A549 (cell line): Measurements from ENCODE around the gene PECR. TPM values are rescaled to one million over a fixed set of nuclear protein-coding genes. Genes with fewer than 3 reads are reported as not detected.

ENCODE experiments used
- ATAC-seq, 2 experiments: fragments of 200-7000 bp in 1 of 2; fragments of >200 bp in 1 of 2; cut with Nextera tagmentation in 1 of 2; cut with Tn5 transposase in 1 of 2; 3 replicates each; pipeline versions ENCODE4 v1.8.0 to v1.9.1; 2018 to 2020; ENCODE audit warnings: mild to moderate bottlenecking in 1 of 2, moderate library complexity in 1 of 2
- CTCF ChIA-PET: fragments of 300-600 bp; sonication (Branson Sonifier 250); formaldehyde crosslinking; extraction: SDS; loops from one replicate; lab custom pipeline; 2021; ENCODE audit warnings: antibody characterized with exemption, inconsistent platforms; lab: Yijun Ruan, JAX
- POLR2A ChIA-PET: fragments of 350-600 bp; formaldehyde crosslinking; extraction: SDS; loops from one replicate; lab custom pipeline; 2021; ENCODE audit warnings: antibody characterized with exemption, inconsistent platforms; lab: Yijun Ruan, JAX
- DNase-seq, 2 experiments: peaks; one replicate each; pipeline versions ENCODE4 v3.0.0 to v3.0.0-alpha.2; 2011 to 2016; ENCODE audit warnings: low read depth in 1 of 2, low spot score in 1 of 2
- FAIRE-seq: peaks from 2 replicates; lab custom pipeline; 2011; peaks lifted over from hg19 to GRCh38; lab: Jason Lieb, UNC
- H3K27ac ChIP-seq, 2 experiments: fragments of >200 bp; sonication (Bioruptor Twin); formaldehyde crosslinking; 3 replicates each; pipeline ENCODE4 v1.5.1; 2016 to 2017
- H3K4me1 ChIP-seq: fragments of >200 bp; sonication (Bioruptor Twin); formaldehyde crosslinking; 3 replicates; pipeline ENCODE4 v1.6.1; 2016
- H3K4me2 ChIP-seq: fragments of >200 bp; sonication (Bioruptor Twin); formaldehyde crosslinking; 3 replicates; pipeline ENCODE4 v1.6.1; 2016
- H3K4me3 ChIP-seq: fragments of >200 bp; sonication (Bioruptor Twin); formaldehyde crosslinking; 3 replicates; pipeline ENCODE4 v1.5.1; 2016
- H3K9me3 ChIP-seq: fragments of >200 bp; sonication (Bioruptor Twin); formaldehyde crosslinking; 3 replicates; pipeline ENCODE4 v1.6.1; 2016
- CEBPB ChIP-seq, 2 experiments: fragments of >200 bp in 1 of 2; sonication (Bioruptor Twin) in 1 of 2; formaldehyde crosslinking in 1 of 2; IDR thresholded peaks; 2 replicates each; pipeline ENCODE4 v1.6.1; 2012 to 2016
- CHD4 ChIP-seq: fragments of 200-600 bp; sonication (generic); IDR thresholded peaks from 2 replicates; pipeline ENCODE4 v1.6.1; 2016; ENCODE audit warnings: antibody characterized with exemption, mild to moderate bottlenecking, borderline replicate concordance
- ESRRA ChIP-seq: fragments of 150-350 bp; IDR thresholded peaks from 2 replicates; pipeline ENCODE4 v1.6.1; 2014; ENCODE audit warnings: mild to moderate bottlenecking, low read length, borderline replicate concordance
- GATA3 ChIP-seq: IDR thresholded peaks from 2 replicates; pipeline ENCODE4 v1.6.1; 2012; ENCODE audit warnings: borderline replicate concordance
- HEYL ChIP-seq: fragments of 250-450 bp; sonication (Bioruptor Pico); IDR thresholded peaks from 2 replicates; pipeline ENCODE4 v1.8.0; 2021; ENCODE audit warnings: mild to moderate bottlenecking, moderate library complexity
- HOXA7 ChIP-seq: fragments of 250-450 bp; sonication (Bioruptor Pico); IDR thresholded peaks from 2 replicates; pipeline ENCODE4 v1.5.0; 2020; ENCODE audit warnings: mild to moderate bottlenecking, moderate library complexity
- HOXB5 ChIP-seq: fragments of 250-450 bp; sonication (Bioruptor Pico); IDR thresholded peaks from 2 replicates; pipeline ENCODE4 v1.5.0; 2020; ENCODE audit warnings: mild to moderate bottlenecking, moderate library complexity
- JUNB ChIP-seq: fragments of >200 bp; sonication (Bioruptor Twin); formaldehyde crosslinking; IDR thresholded peaks from 2 replicates; pipeline ENCODE4 v1.6.1; 2016
- KDM5A ChIP-seq: fragments of 200-600 bp; sonication (generic); IDR thresholded peaks from 2 replicates; pipeline ENCODE4 v1.6.1; 2016; ENCODE audit warnings: antibody characterized with exemption, mild to moderate bottlenecking
- MAFK ChIP-seq: fragments of 450-650 bp; IDR thresholded peaks from 2 replicates; pipeline ENCODE4 v1.6.1; 2014; ENCODE audit not compliant: partially characterized antibody
- MAZ ChIP-seq: fragments of 150-350 bp; IDR thresholded peaks from 2 replicates; pipeline ENCODE4 v1.6.1; 2014; ENCODE audit warnings: antibody characterized with exemption, low read depth, low read length, borderline replicate concordance
- MYC ChIP-seq: IDR thresholded peaks from 2 replicates; pipeline ENCODE4 v1.6.1; 2012; ENCODE audit warnings: mild to moderate bottlenecking, inconsistent platforms, low read length, improper control_type of control experiment, borderline replicate concordance
- NPAS2 ChIP-seq: fragments of 250-450 bp; sonication (Bioruptor Pico); IDR thresholded peaks from 2 replicates; pipeline ENCODE4 v1.8.0; 2022; ENCODE audit warnings: mild to moderate bottlenecking, moderate library complexity, borderline replicate concordance
- NR3C1 ChIP-seq: fragments of >200 bp; sonication (Bioruptor Twin); formaldehyde crosslinking; IDR thresholded peaks from 3 replicates; pipeline ENCODE4 v1.6.1; 2017
- POLR2A ChIP-seq: IDR thresholded peaks from 2 replicates; pipeline ENCODE4 v1.6.1; 2012; ENCODE audit warnings: mild to moderate bottlenecking, low read length
- RFX5 ChIP-seq: fragments of 450-650 bp; IDR thresholded peaks from 2 replicates; pipeline ENCODE4 v1.7.1; 2014; ENCODE audit warnings: antibody characterized with exemption, mild to moderate bottlenecking, moderate library complexity
- RNF2 ChIP-seq: fragments of 200-600 bp; sonication (generic); IDR thresholded peaks from 2 replicates; pipeline ENCODE4 v1.6.1; 2016; ENCODE audit warnings: low read depth, mild to moderate bottlenecking, antibody characterized with exemption, moderate library complexity, borderline replicate concordance
- SMC3 ChIP-seq: fragments of >200 bp; sonication (Bioruptor Twin); formaldehyde crosslinking; IDR thresholded peaks from 3 replicates; pipeline ENCODE4 v1.6.1; 2018; ENCODE audit warnings: inconsistent platforms
- SREBF2 ChIP-seq: fragments of 450-650 bp; IDR thresholded peaks from 2 replicates; pipeline ENCODE4 v1.6.1; 2014; ENCODE audit warnings: mild to moderate bottlenecking, moderate library complexity
- TFCP2L1 ChIP-seq: fragments of 250-450 bp; sonication (Bioruptor Pico); IDR thresholded peaks from 2 replicates; pipeline ENCODE4 v1.5.0; 2021; ENCODE audit warnings: mild to moderate bottlenecking
- ZC3H11A ChIP-seq: fragments of 450-650 bp; IDR thresholded peaks from 2 replicates; pipeline ENCODE4 v1.6.1; 2014; ENCODE audit warnings: antibody characterized with exemption, mild to moderate bottlenecking
- ZFP36 ChIP-seq: fragments of 450-650 bp; IDR thresholded peaks from 2 replicates; pipeline ENCODE4 v1.6.1; 2014; ENCODE audit warnings: borderline replicate concordance; ENCODE audit not compliant: partially characterized antibody
- ZNF302 ChIP-seq: fragments of 250-450 bp; sonication (Bioruptor Pico); IDR thresholded peaks from 2 replicates; pipeline ENCODE4 v1.9.0; 2021; ENCODE audit warnings: inconsistent platforms, mild to moderate bottlenecking, moderate library complexity
- ZSCAN20 ChIP-seq: fragments of 250-450 bp; sonication (Bioruptor Pico); IDR thresholded peaks from 2 replicates; pipeline ENCODE4 v1.8.0; 2022; ENCODE audit warnings: mild to moderate bottlenecking, moderate library complexity
- WGBS: methylation state at CpG from one replicate; pipeline ENCODE4 v1.1.6; 2017; ENCODE audit errors: missing lambda C conversion rate; 5-methylcytosine and 5-hydroxymethylcytosine counted together
- polyA plus RNA-seq, 4 experiments: library from polyadenylated mRNA; depleted of rRNA in 3 of 4; stranded (reverse); fragments of >200 nt; fragmentation: RNase III in 1 of 4; extraction: RNeasy Plus Mini Kit Qiagen cat#74134 plus additional on column Dnase treatment in 1 of 4; gene quantifications; 2 replicates in 3 of 4; 3 replicates in 1 of 4; pipeline ENCODE4 v1.2.3, GENCODE V29; 2011 to 2017
- TF ChIP-seq, protein P1 (sequence below): fragments of 450-650 bp; IDR thresholded peaks from 2 replicates; pipeline ENCODE4 v1.6.1; 2014; ENCODE audit warnings: antibody characterized with exemption
- TF ChIP-seq, protein P2 (sequence below): fragments of 250-450 bp; sonication (Bioruptor Pico); IDR thresholded peaks from 2 replicates; pipeline ENCODE4 v1.5.0; 2021; ENCODE audit warnings: mild to moderate bottlenecking, moderate library complexity, borderline replicate concordance
- TF ChIP-seq, protein P3 (sequence below): fragments of >200 bp; sonication (Bioruptor Twin); formaldehyde crosslinking; IDR thresholded peaks from 3 replicates; pipeline ENCODE4 v1.5.1; 2016

Gene PECR
- polyA plus RNA-seq, 2 of the 4 experiments (the other 2 are of a cell fraction): 16.8 to 39.9 TPM

GRCh38 chr2:216104691-216105090 is 23.1 kb upstream of the PECR start:
- TF ChIP-seq ZFP36: no peak
- TF ChIP-seq, protein P1, sequence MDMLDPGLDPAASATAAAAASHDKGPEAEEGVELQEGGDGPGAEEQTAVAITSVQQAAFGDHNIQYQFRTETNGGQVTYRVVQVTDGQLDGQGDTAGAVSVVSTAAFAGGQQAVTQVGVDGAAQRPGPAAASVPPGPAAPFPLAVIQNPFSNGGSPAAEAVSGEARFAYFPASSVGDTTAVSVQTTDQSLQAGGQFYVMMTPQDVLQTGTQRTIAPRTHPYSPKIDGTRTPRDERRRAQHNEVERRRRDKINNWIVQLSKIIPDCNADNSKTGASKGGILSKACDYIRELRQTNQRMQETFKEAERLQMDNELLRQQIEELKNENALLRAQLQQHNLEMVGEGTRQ: no peak
- TF ChIP-seq CHD4: no peak
- no peak for TF ChIP-seq POLR2A
- no peak for TF ChIP-seq HOXB5 (CRISPR knock-in tag)
- no peak for TF ChIP-seq ESRRA
- no peak for TF ChIP-seq MAZ
- no peak for TF ChIP-seq JUNB
- TF ChIP-seq ZNF302: no peak
- TF ChIP-seq GATA3: no peak
- TF ChIP-seq, protein P2, sequence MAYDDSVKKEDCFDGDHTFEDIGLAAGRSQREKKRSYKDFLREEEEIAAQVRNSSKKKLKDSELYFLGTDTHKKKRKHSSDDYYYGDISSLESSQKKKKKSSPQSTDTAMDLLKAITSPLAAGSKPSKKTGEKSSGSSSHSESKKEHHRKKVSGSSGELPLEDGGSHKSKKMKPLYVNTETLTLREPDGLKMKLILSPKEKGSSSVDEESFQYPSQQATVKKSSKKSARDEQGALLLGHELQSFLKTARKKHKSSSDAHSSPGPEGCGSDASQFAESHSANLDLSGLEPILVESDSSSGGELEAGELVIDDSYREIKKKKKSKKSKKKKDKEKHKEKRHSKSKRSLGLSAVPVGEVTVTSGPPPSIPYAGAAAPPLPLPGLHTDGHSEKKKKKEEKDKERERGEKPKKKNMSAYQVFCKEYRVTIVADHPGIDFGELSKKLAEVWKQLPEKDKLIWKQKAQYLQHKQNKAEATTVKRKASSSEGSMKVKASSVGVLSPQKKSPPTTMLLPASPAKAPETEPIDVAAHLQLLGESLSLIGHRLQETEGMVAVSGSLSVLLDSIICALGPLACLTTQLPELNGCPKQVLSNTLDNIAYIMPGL (CRISPR knock-in tag): no peak
- no peak for TF ChIP-seq MYC
- TF ChIP-seq RFX5: no peak
- no peak for TF ChIP-seq KDM5A
- no peak for TF ChIP-seq CEBPB (IDR thresholded peaks at IDR 0.05)
- no peak for TF ChIP-seq NR3C1
- TF ChIP-seq, all 56 proteins: peak for 0
- Histone ChIP-seq H3K4me1 (peaks cover 3% of the 10 kb centered on the region; the same call in 1 of the 3 replicates), H3K27ac (no peak overlapping the region), H3K4me3 (no peak overlapping the region), H3K4me2 (no peak overlapping the region), H3K9me3 (no peaks in the 10 kb centered on the region)
- no peak for ATAC-seq
- ChIA-PET POLR2A (no interaction called here), CTCF (no interaction called here)
- DNase-seq: no peak
- FAIRE-seq: no peak
- whole genome bisulfite sequencing: 76% methylated on average over 3 of the region's 3 CpGs

DNA sequence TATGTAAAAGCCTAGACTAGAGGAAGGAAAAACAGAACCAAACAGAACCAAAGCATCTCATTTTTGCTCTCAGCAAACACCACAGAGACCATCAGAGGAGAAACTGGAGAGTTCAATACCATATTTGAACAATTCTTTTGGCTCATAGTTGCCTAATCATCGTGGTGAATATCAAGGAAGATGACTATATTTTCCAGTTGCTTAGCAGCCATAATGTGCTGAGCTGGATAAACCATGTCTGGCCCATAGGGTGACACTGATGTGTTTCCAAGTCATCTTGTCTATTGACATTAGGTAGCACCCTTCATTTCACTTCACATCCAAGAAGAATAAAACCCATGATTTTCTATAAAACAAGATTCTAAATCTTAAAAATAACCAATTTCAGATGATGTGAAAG is 21.6 kb upstream of the PECR start:
- Histone ChIP-seq H3K4me1 (no peaks in the 10 kb centered on the region), H3K4me3 (no peak overlapping the region), H3K27ac (no peak overlapping the region), H3K4me2 (no peak overlapping the region), H3K9me3 (no peaks in the 10 kb centered on the region)
- CTCF ChIA-PET: interaction anchor here (0.8 kb wide), 1 partner anchor 11 kb away, joined by 3 read pairs; no protein-coding TSS in a partner anchor
- ATAC-seq (no peak), DNase-seq (no peak), FAIRE-seq (no peak)
- no peak for TF ChIP-seq NPAS2
- peak; percentile 69 for TF ChIP-seq MAFK
- TF ChIP-seq SMC3: no peak
- no peak for TF ChIP-seq RNF2
- no peak for TF ChIP-seq ZSCAN20
- POLR2A ChIA-PET: no interaction called here
- WGBS: 0% methylated on average over 1 of the region's 1 CpG

- no peak for FAIRE-seq
- no peak for TF ChIP-seq RNF2
- TF ChIP-seq HEYL (CRISPR knock-in tag): no peak
- TF ChIP-seq, protein P3, sequence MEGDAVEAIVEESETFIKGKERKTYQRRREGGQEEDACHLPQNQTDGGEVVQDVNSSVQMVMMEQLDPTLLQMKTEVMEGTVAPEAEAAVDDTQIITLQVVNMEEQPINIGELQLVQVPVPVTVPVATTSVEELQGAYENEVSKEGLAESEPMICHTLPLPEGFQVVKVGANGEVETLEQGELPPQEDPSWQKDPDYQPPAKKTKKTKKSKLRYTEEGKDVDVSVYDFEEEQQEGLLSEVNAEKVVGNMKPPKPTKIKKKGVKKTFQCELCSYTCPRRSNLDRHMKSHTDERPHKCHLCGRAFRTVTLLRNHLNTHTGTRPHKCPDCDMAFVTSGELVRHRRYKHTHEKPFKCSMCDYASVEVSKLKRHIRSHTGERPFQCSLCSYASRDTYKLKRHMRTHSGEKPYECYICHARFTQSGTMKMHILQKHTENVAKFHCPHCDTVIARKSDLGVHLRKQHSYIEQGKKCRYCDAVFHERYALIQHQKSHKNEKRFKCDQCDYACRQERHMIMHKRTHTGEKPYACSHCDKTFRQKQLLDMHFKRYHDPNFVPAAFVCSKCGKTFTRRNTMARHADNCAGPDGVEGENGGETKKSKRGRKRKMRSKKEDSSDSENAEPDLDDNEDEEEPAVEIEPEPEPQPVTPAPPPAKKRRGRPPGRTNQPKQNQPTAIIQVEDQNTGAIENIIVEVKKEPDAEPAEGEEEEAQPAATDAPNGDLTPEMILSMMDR: no peak
- no peak for TF ChIP-seq POLR2A
- no peak for TF ChIP-seq TFCP2L1 (CRISPR knock-in tag)
- no peak for TF ChIP-seq SREBF2
- no peak for TF ChIP-seq HOXA7 (CRISPR knock-in tag)
- TF ChIP-seq ZC3H11A: no peak
- H3K4me1 ChIP-seq: no peaks in the 10 kb centered on the region
- ATAC-seq: no peak
- DNase-seq: no peak
- no peak overlapping the region for H3K27ac ChIP-seq
- 79% methylated on average over 4 of the region's 4 CpGs for WGBS
- CTCF ChIA-PET: interaction anchor here (0.7 to 1.6 kb wide), 2 partner anchors 9 to 149 kb away, joined by 4 to 7 read pairs; no protein-coding TSS in a partner anchor
- no peak overlapping the region for H3K4me2 ChIP-seq
- POLR2A ChIA-PET: no interaction called here
- H3K4me3 ChIP-seq: no peak overlapping the region
- H3K9me3 ChIP-seq: no peaks in the 10 kb centered on the region
Observed at GRCh38 chr2:216101109-216101508, 19.5 kb upstream of the PECR start.
